Smooth muscle cell of bladder (primary cell): ENCODE measurements around the gene EIF2D. TPM values are rescaled to one million over a fixed set of nuclear protein-coding genes. Genes with fewer than 3 reads are reported as not detected.

Experiments used
- total RNA-seq: library from RNA; depleted of rRNA; stranded (reverse); fragments of >200 nt; gene quantifications from 2 replicates; pipeline ENCODE4 v1.2.3, GENCODE V29; 2014

Gene EIF2D
- 47.5 and 52.2 TPM in 2 replicates for total RNA-seq

GRCh38 chr1:206612129-206612876, at the start of gene EIF2D:
TSS of gene EIF2D (minus strand) at chr1:206612465. CDS start at chr1:206612342, 123 bp downstream.

GRCh38 chr1:206635080-206635977, 23.1 kb upstream of the EIF2D start, which contains the start of gene DYRK3:
TSS of gene DYRK3 (plus strand) at chr1:206635536. CDS start at chr1:206635704, 168 bp downstream.

Other genes with a start within 250 kb of the EIF2D start
- 11.5 and 12.2 TPM in 2 replicates for gene IKBKE, start 142.0 kb downstream of the EIF2D start, total RNA-seq
- 5.2 and 7.1 TPM in 2 replicates for gene RASSF5, start 104.9 kb downstream of the EIF2D start, total RNA-seq
- gene DYRK3, start 23.1 kb upstream of the EIF2D start, total RNA-seq: 27.7 and 28.9 TPM in 2 replicates
- gene MAPKAPK2, start 72.4 kb upstream of the EIF2D start, total RNA-seq: 31.4 and 40.2 TPM in 2 replicates
- 0.28 TPM in 1 of 2 replicates, not detected in the other for gene IL19, start 158.3 kb upstream of the EIF2D start, total RNA-seq
- not detected in 2 replicates for gene IL10, start 160.0 kb upstream of the EIF2D start, total RNA-seq